SK-N-DZ (cell line): Measurements from ENCODE around the gene CTNNAL1.
"Not testable (repeated sequence)": the region's sequence is repeated elsewhere in the genome, so short reads cannot be mapped to it uniquely, and the experiment has no call there.

Experiments used
- DNase-seq: peaks from one replicate; pipeline ENCODE4 v3.0.0-alpha.2; 2015; ENCODE audit warnings: low spot score

Gene CTNNAL1

GRCh38 chr9:108933718-108934322 lies 79.5 kb downstream of the CTNNAL1 start, which contains the start of gene ELP1:
ELP1 (minus strand) TSS chr9:108934124; CDS start chr9:108931146, 2,978 bp downstream.
- peak; percentile 94 for DNase-seq

GRCh38 chr9:108933231-108933717 lies 80.0 kb downstream of the CTNNAL1 start:
- no peak for DNase-seq

GRCh38 chr9:108928386-108928785 lies 84.9 kb downstream of the CTNNAL1 start:
- DNase-seq: no peak

GRCh38 chr9:108924466-108924865 lies 88.8 kb downstream of the CTNNAL1 start:
- DNase-seq: no peak

GRCh38 chr9:108921200-108921599 lies 92.1 kb downstream of the CTNNAL1 start:
- no peak for DNase-seq

GRCh38 chr9:108920401-108920800 lies 92.9 kb downstream of the CTNNAL1 start:
- DNase-seq: not testable (repeated sequence)

GRCh38 chr9:108919517-108919916 lies 93.8 kb downstream of the CTNNAL1 start:
- no peak for DNase-seq

GRCh38 chr9:108913391-108913790 lies 99.9 kb downstream of the CTNNAL1 start:
- no peak for DNase-seq

- no peak for DNase-seq
These were observed 101.5 kb downstream of the CTNNAL1 start for GRCh38 chr9:108911820-108912219.

- DNase-seq: no peak
These were observed 102.4 kb downstream of the CTNNAL1 start for GRCh38 chr9:108910914-108911313.

- no peak for DNase-seq
These were observed 102.9 kb downstream of the CTNNAL1 start for GRCh38 chr9:108910402-108910801.

GRCh38 chr9:108905494-108905893 lies 107.8 kb downstream of the CTNNAL1 start:
- no peak for DNase-seq

- no peak for DNase-seq
These were observed 109.1 kb downstream of the CTNNAL1 start for GRCh38 chr9:108904161-108904560.

- DNase-seq: no peak
These were observed 109.7 kb downstream of the CTNNAL1 start for GRCh38 chr9:108903420-108904103.

GRCh38 chr9:108900176-108900575 lies 113.1 kb downstream of the CTNNAL1 start:
- DNase-seq: no peak

GRCh38 chr9:108899023-108899695 lies 114.1 kb downstream of the CTNNAL1 start:
- not testable (repeated sequence) for DNase-seq

GRCh38 chr9:108897324-108898096 lies 115.8 kb downstream of the CTNNAL1 start:
- DNase-seq: no peak

GRCh38 chr9:108894225-108894997 lies 118.9 kb downstream of the CTNNAL1 start:
- DNase-seq: no peak
